SIG-M5 (cell line): ENCODE measurements around the gene IFNGR2.
A peak's percentile ranks its signal among the peaks of the same experiment; 100 is the strongest.
"Not testable (repeated sequence)": the region's sequence is repeated elsewhere in the genome, so short reads cannot be mapped to it uniquely, and the experiment has no call there.

ENCODE experiments used
- DNase-seq: peaks from one replicate; lab custom pipeline; 2025; lab: John Stamatoyannopoulos, UW

The IFNGR2 gene

DNA sequence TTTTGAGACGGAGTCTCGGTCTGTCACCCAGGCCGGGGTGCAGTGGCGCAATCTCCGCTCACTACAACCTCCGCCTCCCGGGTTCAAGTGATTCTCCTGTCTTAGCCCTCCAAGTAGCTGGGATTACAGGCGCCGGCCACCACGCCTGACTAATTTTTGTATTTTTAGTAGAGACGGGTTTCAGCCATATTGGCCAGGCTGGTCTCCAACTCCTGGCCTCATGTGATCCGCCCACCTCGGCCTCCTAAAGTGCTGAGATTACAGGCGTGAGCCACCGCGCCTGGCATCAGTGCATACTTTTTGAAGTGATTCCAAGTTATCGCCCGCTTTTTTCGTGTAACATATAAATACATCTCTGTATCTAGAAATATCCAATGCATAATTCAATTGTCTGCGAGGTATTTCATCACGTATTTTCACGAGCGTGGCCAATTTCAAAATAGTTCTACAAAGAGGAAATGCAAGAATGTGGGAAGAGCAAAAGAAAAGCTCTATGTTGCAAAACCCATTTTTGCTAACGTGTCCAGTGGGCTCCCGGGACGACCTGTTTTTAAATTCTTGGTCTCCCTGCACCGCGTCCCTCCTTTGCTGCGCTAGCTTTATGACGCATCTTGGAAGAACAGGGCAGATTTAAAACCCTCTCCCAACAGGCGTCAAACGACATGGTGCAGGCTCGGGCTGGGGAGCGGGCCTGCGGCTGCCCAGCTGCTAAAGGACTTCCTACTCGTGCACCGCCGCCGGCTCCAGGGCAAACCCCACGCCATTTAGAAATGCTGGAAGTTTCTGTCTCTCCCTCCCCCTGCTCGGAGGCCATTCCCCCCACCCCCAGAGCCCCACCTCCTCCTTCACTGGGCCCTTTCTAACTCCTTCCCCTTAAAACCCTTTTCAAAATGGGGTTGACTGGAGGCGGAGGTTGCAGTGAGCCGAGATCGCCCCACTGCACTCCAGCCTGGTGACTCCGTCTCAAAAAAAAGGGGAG lies 923 bp upstream of the IFNGR2 start:
- DNase-seq: peak; percentile 80

DNA sequence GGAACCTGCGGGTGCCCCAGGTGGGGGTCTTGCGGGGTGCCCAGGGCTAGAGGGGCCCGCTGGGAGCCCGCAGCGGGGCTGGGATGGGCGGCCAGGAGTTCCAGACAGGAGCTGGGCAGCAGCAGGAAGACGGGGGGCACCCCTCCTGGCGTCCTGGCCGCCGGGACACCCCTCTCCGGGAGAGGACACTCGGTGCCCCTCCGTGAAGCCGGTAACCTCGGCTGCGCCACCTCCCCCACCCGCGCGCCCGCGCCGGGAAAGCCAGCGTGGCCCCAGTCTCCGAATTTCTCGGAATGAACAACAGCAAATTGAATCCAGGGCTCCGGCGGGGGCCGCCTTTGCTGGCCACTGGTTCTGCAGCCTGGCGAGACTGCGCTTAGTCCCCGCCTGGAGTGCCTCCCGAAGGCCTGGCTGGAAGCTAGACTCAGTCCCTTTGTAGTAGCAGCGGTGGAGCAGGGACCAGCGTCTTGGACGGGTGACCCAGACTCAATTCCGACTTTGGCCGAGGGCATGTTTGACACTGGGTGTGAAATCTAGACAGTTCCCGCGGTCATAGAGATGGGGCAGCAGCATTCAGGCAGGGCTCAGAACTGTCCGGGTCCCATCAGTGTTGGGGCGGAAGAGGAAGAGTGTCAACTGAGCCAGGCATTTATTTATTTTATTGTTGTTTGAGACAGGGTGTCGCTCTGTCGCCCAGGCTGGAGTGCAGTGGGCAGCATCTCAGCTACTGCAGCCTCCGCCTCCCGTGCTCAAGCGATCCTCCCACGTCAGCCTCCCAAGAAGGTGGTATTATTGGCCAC lies 773 bp downstream of the IFNGR2 start:
- DNase-seq: no peak

DNA sequence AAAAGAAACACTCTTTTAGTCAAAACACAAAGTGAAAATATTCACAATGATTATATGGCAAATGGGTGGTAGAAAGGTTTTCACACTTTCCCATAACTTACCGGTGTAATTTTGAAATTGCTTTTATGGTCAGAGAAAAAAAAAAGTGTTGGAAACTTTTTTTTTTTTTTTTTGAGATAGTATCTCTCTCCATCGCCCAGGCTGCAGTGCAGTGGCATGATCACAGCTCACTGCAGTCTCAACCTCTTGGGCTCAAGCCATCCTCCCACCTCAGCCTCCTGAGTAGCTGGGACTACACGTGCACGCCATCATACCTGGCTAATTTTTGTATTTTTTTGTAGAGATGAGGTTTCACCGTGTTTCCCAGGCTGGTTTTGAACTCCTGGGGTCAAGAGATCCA lies 3.3 kb downstream of the IFNGR2 start:
- no peak for DNase-seq

- DNase-seq: no peak
Measured at GRCh38 chr21:33411949-33412430, 8.8 kb downstream of the IFNGR2 start.

DNA sequence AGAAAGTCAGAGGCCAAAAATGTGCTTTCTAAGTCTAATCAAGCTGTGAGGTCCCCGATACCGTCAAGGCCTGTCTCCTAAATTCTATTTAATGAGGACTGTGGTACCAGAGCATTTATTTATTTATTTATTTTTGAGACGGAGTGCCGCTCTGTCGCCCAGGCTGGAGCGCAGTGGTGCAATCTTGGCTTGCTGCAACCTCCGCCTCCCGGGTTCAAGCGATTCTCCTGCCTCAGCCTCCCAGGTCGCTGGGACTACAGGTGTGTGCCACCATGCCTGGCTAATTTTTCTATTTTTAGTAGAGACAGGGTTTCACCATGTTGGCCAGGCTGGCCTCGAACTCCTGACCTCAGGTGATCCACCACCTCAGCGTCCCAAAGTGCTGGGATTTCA lies 9.2 kb downstream of the IFNGR2 start:
- not testable (repeated sequence) for DNase-seq

- DNase-seq: no peak
Measured at GRCh38 chr21:33412832-33413519, 9.8 kb downstream of the IFNGR2 start.

DNA sequence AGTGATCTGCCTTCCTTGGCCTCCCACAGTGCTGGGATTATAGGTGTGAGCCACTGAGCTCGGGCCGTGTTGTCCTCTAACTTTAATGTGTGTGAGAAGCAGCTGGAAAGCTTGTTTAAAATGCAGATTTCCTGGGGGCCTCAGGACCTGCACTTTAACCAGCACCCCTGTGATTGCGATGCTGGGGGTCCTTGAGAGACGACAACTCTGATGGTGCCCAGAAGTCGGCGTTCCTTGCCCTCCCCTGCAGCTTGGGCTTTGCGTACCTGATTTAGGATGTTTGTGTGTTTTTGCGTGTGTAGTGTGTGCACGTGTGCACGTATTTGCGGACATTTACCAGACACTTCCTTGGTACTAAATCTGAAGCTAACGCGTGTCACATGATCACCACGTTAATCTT lies 10.9 kb downstream of the IFNGR2 start:
- DNase-seq: no peak

GRCh38 chr21:33414926-33415325 lies 11.7 kb downstream of the IFNGR2 start:
- no peak for DNase-seq

DNA sequence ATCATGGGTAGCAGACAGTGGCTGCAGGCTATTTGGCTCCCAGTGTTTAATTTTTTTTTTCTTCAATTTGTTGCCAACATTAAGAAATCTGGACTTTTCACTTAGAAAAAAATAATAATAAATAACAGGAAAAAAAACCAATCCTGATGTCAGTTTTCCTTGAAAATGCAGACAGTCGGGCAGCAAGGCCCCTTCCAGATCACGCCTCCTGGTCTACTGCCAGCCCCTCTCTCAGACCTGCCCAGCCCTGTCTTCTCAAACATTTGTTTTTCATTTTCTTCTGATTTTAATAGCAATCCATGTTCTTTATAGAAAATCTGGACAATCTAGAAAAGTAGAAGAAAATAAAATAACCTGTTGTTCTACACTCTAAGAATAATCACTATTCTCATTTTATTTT lies 15.5 kb downstream of the IFNGR2 start:
- no peak for DNase-seq

DNA sequence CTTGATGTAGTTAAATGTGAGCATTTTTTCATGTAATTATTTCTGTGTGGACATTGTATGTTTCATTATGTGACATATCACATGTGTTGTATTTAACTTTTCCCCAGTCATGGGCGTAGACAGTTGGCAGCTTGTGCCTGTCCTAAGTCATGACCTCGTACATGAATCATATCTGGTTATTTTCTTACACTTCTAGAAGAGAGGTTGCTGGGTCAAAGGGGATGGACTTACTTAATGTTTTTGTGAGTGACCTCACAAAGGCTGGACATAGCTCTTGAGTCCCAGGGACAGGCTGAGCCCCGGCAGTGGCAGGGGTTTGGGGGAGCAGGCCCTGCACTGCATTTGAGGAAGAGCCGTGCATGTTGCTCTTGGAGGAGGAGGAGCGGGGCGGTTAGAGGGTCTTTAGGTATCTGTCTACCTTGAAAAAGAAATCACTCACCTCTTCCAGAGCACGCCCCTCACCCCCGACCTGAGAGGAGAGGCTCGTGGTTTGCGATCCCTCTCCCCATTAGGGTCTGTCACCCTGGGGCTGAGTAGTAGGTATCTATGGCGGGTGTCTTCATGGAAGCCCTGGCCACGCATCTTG lies 16.4 kb downstream of the IFNGR2 start:
- no peak for DNase-seq

DNA sequence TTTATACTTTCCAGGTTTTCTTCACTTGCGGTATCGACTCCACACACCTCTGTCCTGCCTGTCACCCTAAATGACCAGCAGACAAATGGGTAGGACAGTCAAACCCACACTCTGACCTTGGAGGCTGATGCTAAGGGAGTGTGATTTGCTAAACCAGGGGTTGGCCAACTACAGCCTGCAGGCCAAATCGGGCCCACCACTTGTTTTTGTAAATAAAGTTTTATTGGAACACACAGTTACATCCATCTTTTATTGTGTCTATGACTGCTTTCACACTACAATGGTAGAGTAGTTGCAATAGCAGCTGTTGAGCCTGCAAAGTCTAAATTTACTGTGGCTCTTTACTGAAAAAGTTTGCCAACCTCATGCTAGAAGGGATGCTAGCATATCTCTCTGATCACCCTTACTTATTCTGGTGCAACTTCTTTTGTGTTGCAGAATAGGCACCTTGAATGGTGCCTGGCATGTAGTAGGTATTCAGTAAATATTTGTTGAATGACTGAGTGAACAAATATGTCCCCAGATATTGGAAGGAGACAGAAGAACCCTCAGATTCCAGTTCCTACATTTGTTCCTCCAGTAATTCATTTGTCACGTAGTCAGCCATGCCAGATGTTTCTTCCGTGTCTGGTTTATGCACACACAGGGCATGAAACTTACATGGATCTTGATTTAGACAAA lies 18.6 kb downstream of the IFNGR2 start:
- DNase-seq: no peak

DNA sequence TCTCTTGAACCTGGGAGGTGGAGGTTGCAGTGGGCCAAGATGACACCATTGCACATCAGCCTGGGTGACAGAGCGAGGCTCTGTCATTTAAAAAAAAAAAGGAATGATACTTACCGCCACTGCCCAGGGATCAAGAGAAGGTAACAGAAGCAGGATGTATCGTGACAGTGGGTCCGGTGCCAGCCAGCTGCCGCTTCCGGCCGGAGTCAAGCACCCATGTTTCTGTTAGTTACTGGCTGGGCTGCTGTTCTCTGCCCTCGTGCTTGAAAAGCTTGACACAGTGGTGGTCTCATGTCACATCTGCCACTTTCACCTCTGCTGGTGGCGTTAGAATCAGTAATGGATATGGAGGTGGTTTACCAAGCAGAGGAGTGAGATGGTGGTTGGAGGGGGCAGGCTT lies 21.0 kb downstream of the IFNGR2 start:
- DNase-seq: no peak

- DNase-seq: no peak
Measured at GRCh38 chr21:33425825-33426224, 22.6 kb downstream of the IFNGR2 start.

- DNase-seq: no peak
Measured at GRCh38 chr21:33427051-33427450, 23.8 kb downstream of the IFNGR2 start.

DNA sequence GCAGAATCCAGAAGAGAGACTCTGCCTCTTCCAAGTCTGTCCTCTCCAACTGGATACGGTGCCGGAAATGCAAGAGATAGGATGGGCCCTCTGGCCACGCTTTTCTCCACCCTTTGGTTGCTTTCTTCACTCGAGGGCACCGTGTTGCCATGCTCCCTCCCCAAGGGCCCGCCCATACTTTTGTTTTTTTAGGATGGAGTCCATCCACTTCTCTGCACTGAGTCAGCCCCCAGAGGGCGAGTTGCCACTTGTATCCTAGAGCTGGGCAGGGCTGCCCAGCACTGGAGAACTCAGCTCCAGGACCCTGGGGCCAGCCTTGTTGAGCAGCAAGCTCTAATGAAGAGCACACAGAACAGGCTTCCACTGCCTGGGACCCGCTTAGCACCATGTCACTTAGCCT lies 25.5 kb downstream of the IFNGR2 start:
- DNase-seq: no peak

- DNase-seq: no peak
Measured at GRCh38 chr21:33430858-33431257, 27.6 kb downstream of the IFNGR2 start.

- DNase-seq: no peak
Measured at GRCh38 chr21:33432496-33432895, 29.3 kb downstream of the IFNGR2 start.

DNA sequence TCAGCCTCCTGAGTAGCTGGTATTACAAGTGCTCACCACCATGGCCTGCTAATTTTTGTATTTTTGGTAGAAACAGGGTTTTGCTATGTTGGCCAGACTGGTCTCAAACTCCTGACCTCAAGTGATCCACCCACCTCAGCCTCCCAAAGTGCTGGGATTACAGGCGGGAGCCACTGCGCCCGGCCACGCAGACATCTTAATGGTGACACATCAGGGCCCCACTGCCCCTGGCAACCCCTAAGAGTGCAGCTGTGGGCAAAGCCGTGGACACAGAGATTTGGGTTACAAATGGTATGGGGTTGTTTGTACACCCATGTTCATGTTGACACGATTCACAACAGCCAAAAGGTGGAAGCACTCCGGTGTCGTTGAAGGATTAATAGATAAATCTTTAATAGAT lies 29.8 kb downstream of the IFNGR2 start:
- no peak for DNase-seq

GRCh38 chr21:33433425-33434114 lies 30.4 kb downstream of the IFNGR2 start:
- peak; percentile 66 for DNase-seq

DNA sequence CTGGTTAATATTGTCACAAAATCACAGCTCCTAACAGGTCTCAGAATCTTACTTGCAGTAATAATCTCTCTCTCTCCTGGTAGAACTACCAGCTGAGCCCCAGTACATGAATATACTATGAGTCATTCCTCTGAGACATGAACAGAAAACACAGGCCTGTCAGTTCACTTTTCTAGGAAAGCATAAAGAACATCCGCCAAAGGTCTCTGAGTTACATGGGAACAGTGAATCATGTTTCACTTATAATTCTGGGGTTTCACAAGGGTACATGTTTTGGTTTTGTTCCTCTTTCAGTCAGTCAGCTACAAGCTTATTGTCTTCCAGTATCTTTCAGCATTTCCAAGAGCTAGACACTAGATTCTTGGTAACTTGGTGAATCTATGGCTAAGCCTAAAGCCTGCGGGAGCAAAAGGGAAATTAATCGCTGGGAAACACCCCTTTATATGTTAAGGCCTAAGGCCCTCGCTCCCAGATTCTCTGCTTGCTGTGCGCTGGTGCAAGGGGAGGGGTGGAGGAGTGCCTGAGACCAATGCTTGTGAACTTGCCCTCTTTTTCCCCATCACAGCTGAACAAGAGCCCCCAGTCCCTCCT lies 31.7 kb downstream of the IFNGR2 start:
- DNase-seq: peak; percentile 97
